ENCODE measurements around the gene GPR176.

GPR176 gene

DNA sequence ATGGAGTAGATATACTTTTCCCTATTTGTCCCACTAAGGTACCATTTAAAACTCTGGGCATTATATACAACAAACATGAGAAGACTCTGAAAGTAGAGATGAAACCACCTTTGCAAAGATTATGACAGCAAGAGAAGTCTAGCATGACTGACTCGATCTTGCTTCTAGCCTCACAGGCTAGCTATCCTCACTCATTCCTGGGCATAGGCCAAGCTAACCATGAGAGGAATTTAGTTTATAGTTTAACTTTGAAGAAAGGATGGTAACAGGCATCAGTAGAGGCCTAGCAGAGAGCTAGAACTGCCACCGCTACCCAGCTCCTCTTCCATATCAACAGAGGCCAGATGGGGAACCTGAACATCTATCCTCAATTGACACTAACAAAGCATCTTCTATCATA lies 74.0 kb downstream of the GPR176 start:
- TF ChIP-seq, protein P1, sequence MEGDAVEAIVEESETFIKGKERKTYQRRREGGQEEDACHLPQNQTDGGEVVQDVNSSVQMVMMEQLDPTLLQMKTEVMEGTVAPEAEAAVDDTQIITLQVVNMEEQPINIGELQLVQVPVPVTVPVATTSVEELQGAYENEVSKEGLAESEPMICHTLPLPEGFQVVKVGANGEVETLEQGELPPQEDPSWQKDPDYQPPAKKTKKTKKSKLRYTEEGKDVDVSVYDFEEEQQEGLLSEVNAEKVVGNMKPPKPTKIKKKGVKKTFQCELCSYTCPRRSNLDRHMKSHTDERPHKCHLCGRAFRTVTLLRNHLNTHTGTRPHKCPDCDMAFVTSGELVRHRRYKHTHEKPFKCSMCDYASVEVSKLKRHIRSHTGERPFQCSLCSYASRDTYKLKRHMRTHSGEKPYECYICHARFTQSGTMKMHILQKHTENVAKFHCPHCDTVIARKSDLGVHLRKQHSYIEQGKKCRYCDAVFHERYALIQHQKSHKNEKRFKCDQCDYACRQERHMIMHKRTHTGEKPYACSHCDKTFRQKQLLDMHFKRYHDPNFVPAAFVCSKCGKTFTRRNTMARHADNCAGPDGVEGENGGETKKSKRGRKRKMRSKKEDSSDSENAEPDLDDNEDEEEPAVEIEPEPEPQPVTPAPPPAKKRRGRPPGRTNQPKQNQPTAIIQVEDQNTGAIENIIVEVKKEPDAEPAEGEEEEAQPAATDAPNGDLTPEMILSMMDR (IDR thresholded peaks at IDR 0.05; ENCODE audit: insufficient read depth, low read depth, low read length, missing control alignments), result no peak
- H3K4me3 ChIP-seq (ENCODE audit: low read depth, low read length), result no peak overlapping the region
- DNase-seq (ENCODE audit: low read depth), result no peak

DNA sequence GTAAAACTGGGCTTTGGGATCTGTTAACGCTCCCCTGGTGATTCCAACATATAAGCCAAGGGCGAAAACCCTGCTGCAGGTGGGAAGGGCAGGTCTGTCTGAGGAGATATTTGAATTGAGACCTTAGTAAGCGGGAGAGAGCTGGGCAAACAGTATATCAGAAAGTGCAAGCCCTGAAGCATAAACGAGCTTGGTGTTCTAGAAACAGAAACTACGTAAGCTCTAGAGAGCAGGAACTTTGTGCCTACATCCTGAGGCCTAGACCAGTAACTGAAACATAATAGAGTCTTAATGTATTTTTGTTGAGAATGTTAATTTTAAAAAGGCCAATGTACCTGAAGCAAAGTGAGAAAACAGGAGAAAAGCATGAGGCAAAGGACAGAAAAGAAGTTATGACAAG lies 74.5 kb downstream of the GPR176 start:
- peak; percentile 58 for DNase-seq (ENCODE audit: low read depth)
- TF ChIP-seq, protein P1 (IDR thresholded peaks at IDR 0.05; ENCODE audit: insufficient read depth, low read depth, low read length, missing control alignments), result no peak
- no peak overlapping the region for H3K4me3 ChIP-seq (ENCODE audit: low read depth, low read length)

DNA sequence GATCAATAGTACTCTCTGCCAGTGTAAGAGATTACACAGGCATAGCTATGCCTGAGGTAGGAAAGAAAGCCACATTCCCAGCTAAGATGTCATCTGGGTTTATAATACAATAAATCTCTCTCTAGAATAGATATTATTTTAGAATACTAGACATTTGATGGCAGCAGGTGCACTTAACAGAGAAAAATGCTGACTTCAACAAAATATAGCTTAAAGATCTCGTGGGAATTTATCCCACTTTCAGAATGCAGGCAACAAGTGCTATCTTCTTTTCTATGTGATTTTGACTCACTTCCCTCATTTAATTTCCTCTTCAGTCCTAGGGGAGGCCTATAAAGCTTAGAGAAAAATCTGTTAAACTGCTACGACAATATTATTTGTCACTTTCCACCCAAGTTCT lies 76.5 kb downstream of the GPR176 start:
- H3K4me3 ChIP-seq (ENCODE audit: low read depth, low read length), result no peak overlapping the region
- TF ChIP-seq, protein P1 (IDR thresholded peaks at IDR 0.05; ENCODE audit: insufficient read depth, low read depth, low read length, missing control alignments), result no peak
- DNase-seq (ENCODE audit: low read depth), result no peak

- TF ChIP-seq, protein P1 (IDR thresholded peaks at IDR 0.05; ENCODE audit: insufficient read depth, low read depth, low read length, missing control alignments), result no peak
- DNase-seq (ENCODE audit: low read depth), result no peak
- no peak overlapping the region for H3K4me3 ChIP-seq (ENCODE audit: low read depth, low read length)
Measured at GRCh38 chr15:39837454-39837853, 82.6 kb downstream of the GPR176 start.

DNA sequence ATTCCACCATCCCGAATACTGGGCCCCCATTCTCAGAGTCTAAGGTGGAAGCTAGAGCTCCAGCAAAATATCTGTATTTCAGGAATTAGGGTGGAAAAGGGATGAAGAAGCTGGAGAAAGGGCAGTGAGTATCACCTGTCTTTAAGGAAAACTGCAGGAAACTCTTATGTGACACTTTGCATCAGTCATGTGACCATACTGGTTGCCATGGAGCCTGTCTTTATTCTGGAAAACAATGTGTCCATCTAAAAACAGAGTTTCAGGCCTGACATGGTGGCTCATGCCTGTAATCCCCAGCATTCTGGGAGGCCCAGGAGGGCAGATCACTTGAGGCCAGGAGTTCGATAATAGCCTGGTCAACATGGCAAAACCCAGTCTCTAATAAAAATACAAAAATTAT lies 84.5 kb downstream of the GPR176 start:
- H3K4me3 ChIP-seq (ENCODE audit: low read depth, low read length), result no peak overlapping the region
- DNase-seq (ENCODE audit: low read depth), result no peak
- TF ChIP-seq, protein P1 (IDR thresholded peaks at IDR 0.05; ENCODE audit: insufficient read depth, low read depth, low read length, missing control alignments), result no peak

GRCh38 chr15:39834256-39834655 lies 85.8 kb downstream of the GPR176 start:
- TF ChIP-seq, protein P1 (IDR thresholded peaks at IDR 0.05; ENCODE audit: insufficient read depth, low read depth, low read length, missing control alignments), result no peak
- DNase-seq (ENCODE audit: low read depth), result no peak
- no peak overlapping the region for H3K4me3 ChIP-seq (ENCODE audit: low read depth, low read length)

DNA sequence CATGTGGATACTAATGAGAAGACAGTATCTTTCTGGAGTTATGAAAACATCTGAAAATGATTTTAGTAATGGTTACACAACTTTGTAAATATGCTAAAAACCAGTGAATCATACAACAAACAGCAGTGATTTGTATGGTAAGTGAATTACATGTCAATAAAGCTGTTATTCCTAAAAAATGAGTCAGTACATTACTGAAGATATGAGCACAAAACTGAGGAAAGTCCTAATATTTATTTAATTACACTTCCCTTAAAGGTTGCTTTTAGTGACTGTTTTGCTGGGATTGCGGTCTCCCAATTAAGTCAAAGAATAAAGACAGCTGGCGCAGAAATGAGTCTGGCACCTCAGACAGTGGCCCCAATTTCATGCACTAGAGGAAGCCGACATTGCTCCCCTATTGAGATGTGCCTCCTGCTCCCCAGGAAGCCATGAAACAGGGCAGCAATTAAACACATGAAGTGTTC lies 86.5 kb downstream of the GPR176 start:
- TF ChIP-seq, protein P1 (IDR thresholded peaks at IDR 0.05; ENCODE audit: insufficient read depth, low read depth, low read length, missing control alignments), result no peak
- DNase-seq (ENCODE audit: low read depth), result no peak
- H3K4me3 ChIP-seq (ENCODE audit: low read depth, low read length), result no peak overlapping the region

All from GM12865 (cell line).